BLaER1 (cell line): ENCODE data around the gene KLHDC10.

ENCODE experiments used
- H3K27ac ChIP-seq: shearing (Covaris generic); formaldehyde crosslinking; 2 replicates; pipeline ENCODE4 v1.8.1; 2022
- H3K27me3 ChIP-seq: shearing (Covaris generic); formaldehyde crosslinking; 2 replicates; pipeline ENCODE4 v1.8.1; 2022
- H3K36me3 ChIP-seq: shearing (Covaris generic); formaldehyde crosslinking; 2 replicates; pipeline ENCODE4 v1.8.1; 2022
- H3K4me1 ChIP-seq: shearing (Covaris generic); formaldehyde crosslinking; 2 replicates; pipeline ENCODE4 v1.8.1; 2022
- H3K4me2 ChIP-seq: shearing (Covaris generic); formaldehyde crosslinking; 2 replicates; pipeline ENCODE4 v1.8.1; 2022
- H3K4me3 ChIP-seq: shearing (Covaris generic); formaldehyde crosslinking; 2 replicates; pipeline ENCODE4 v1.8.1; 2022
- H3K9ac ChIP-seq: shearing (Covaris generic); formaldehyde crosslinking; 2 replicates; pipeline ENCODE4 v1.8.1; 2022
- H3K9me3 ChIP-seq: shearing (Covaris generic); formaldehyde crosslinking; 2 replicates; pipeline ENCODE4 v1.8.1; 2022
- H4K20me1 ChIP-seq: shearing (Covaris generic); formaldehyde crosslinking; 2 replicates; pipeline ENCODE4 v1.8.1; 2022
- Cebpa-rat ChIP-seq: shearing (Covaris generic); IDR thresholded peaks from 2 replicates; pipeline ENCODE4 v1.8.1; 2022

The KLHDC10 gene, protein sequence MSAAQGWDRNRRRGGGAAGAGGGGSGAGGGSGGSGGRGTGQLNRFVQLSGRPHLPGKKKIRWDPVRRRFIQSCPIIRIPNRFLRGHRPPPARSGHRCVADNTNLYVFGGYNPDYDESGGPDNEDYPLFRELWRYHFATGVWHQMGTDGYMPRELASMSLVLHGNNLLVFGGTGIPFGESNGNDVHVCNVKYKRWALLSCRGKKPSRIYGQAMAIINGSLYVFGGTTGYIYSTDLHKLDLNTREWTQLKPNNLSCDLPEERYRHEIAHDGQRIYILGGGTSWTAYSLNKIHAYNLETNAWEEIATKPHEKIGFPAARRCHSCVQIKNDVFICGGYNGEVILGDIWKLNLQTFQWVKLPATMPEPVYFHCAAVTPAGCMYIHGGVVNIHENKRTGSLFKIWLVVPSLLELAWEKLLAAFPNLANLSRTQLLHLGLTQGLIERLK

DNA sequence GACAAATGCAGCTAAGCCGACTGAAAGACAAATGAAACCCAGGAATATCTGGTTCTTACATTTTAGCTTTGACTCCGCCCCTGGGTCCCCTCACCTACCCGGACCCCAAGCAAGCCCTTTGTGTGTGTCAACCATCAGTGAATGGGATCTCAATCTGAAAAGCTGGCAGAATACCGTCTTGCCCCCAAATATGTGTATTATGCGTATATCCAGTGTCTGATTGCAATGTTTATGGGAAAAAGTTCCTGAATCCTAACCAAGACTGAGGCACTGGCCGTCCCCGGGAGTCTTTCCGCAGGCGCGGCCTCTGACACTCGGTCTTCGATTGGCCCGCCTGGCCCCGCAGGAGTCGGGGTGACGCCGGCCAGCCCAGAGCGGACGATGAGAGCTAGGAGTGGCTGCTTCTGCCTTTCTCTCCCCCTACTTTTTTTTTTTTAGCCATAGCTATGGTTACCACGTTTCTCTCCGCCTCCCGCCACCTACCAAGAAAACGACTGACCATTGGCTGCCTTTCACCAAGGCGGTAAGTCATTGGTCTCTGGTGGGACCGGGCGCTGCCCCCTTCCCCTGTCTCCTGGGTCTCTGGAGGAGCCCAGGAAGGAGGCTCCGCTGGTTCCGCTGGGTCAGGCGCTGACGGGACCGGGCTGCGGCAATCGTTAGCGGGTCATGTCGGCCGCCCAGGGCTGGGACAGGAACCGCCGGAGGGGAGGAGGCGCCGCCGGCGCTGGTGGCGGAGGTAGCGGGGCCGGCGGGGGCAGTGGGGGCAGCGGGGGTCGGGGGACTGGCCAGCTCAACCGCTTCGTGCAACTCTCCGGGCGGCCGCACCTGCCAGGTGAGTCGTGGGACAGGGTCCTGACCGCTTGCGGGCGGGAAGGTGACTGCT, at the start of gene KLHDC10:
TSS of gene KLHDC10 (plus strand) at position 557 of the 883 bp plus-strand sequence. CDS start at position 667, 110 bp downstream.
- Histone ChIP-seq H3K9ac (peak within 1 kb of the TSS; percentile 88), H3K4me2 (peak within 1 kb of the TSS; percentile 95), H3K4me1 (peaks cover 23% of the 10 kb centered on the region), H4K20me1 (peaks cover 44% of the 10 kb centered on the region), H3K4me3 (peak within 1 kb of the TSS; percentile 91), H3K27ac (peak within 1 kb of the TSS; percentile 72), H3K9me3 (no peaks in the 10 kb centered on the region), H3K36me3 (peaks cover 15% of the 10 kb centered on the region), H3K27me3 (no peaks in the 10 kb centered on the region)
- no peak for TF ChIP-seq Cebpa-rat

DNA sequence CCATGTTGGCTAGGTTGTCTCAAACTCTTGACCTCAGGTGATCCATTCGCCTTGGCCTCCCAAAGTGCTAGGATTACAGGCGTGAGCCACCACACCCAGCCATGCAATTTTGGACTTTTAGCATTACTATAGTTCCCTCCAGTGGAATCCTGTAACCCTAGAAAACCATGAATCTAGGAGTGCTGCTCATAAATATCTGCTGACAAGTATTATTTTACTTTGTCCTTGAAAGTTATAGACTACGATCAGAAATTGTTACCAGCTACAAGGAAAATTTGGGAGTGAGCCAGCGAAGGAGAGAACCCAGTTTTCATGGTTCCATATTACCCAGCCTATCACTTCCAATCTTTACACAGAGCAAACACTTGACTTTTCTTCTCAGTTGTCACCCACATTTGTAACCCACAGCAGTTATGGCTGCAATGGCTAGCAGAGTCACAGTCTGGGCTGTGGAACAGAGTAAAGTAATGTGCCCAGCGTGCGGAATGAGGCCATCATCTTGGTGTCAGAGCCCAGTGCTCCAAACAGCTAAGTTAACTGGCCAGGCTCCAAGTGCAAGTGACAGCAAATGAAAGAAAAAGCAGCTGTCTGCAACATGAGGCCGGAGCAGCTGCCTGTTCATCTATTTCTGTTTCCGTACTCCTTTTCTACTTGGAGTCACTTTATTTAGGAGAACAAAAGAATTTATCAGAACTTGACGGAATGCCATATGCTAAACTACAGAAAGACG, 49.1 kb upstream of the KLHDC10 start:
- Histone ChIP-seq H3K4me2 (no peak overlapping the region), H3K27me3 (no peaks in the 10 kb centered on the region), H3K9me3 (no peaks in the 10 kb centered on the region), H3K27ac (no peak overlapping the region), H3K4me3 (no peak overlapping the region), H3K36me3 (peaks cover 99% of the 10 kb centered on the region), H3K9ac (no peak overlapping the region), H4K20me1 (no peaks in the 10 kb centered on the region), H3K4me1 (peaks cover 12% of the 10 kb centered on the region)
- no peak for TF ChIP-seq Cebpa-rat

DNA sequence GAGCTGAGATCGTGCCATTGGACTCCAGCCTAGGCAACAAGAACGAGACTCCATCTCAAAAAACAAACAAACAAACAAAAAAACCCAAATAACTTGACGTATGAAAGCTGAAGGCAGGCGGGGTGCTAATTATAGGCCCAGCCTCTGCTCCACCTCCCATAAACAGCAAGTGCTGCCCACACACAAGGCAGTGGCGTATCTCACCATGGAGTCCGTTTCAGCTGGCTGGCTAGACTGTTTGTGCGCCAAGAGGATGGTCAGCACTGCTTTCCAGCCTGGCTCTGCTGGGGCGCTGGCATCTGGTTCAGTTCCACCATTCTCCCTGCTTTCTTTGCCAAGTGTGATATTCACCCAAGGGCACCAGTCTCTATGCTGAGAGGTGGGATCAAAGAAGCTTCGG, 48.2 kb upstream of the KLHDC10 start:
- H3K27ac ChIP-seq: no peak overlapping the region
- H3K36me3 ChIP-seq: peaks cover 99% of the 10 kb centered on the region
- no peak overlapping the region for H3K9ac ChIP-seq
- TF ChIP-seq Cebpa-rat: no peak
- no peak overlapping the region for H3K4me2 ChIP-seq
- no peaks in the 10 kb centered on the region for H3K27me3 ChIP-seq
- H3K9me3 ChIP-seq: no peaks in the 10 kb centered on the region
- peaks cover 14% of the 10 kb centered on the region for H3K4me1 ChIP-seq
- no peak overlapping the region for H3K4me3 ChIP-seq
- H4K20me1 ChIP-seq: no peaks in the 10 kb centered on the region

DNA sequence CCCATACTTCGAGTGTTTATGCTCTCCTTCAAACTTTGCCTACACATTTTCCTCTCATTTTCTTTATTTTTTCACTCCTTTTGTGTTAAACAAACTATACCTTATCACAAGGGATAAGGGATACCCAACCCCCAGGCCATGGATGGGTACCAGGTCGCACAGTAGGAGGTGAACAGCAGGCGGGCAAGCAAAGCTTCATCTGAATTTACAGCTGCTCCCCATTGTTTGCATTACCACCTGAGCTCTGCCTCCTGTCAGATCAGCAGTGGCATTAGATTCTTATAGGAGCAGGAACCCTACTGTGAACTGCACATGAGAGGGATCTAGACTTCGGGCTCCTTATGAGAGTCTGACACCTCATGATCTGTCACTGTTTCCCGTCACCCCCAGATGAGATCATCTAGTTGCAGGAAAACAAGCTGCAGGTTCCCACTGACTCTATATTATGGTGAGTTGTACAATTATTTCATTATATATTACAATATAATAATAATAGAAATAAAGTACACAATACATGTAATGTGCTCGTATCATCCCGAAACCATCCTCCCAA, 47.6 kb upstream of the KLHDC10 start:
- no peak overlapping the region for H3K9ac ChIP-seq
- H3K27me3 ChIP-seq: no peaks in the 10 kb centered on the region
- H3K36me3 ChIP-seq: peaks cover 99% of the 10 kb centered on the region
- no peaks in the 10 kb centered on the region for H3K9me3 ChIP-seq
- no peak overlapping the region for H3K4me3 ChIP-seq
- TF ChIP-seq Cebpa-rat: no peak
- H3K4me2 ChIP-seq: no peak overlapping the region
- no peak overlapping the region for H3K27ac ChIP-seq
- H3K4me1 ChIP-seq: peaks cover 14% of the 10 kb centered on the region
- H4K20me1 ChIP-seq: no peaks in the 10 kb centered on the region

DNA sequence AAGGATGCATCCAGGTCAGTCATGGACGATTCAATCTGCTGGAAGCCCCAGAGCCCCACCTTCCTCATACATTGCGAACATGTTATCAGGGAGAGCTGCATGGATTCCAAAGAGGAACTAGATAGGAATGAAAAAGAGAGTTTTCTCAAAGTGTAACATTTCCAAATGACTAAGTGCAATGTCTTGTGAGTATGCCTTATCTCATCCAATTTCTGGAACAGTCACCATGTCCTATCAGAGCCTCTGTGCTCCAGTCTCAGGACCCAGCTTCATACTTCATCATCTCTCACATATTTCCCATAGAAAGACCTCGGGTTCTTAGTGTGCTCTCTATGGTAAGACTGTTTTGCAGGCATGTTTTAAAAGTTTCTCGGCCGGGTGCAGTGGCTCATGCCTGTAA, 45.9 kb upstream of the KLHDC10 start:
- Histone ChIP-seq H4K20me1 (no peaks in the 10 kb centered on the region), H3K27ac (no peak overlapping the region), H3K4me1 (peaks cover 14% of the 10 kb centered on the region), H3K9ac (no peak overlapping the region), H3K36me3 (peaks cover 99% of the 10 kb centered on the region), H3K4me3 (no peak overlapping the region), H3K27me3 (no peaks in the 10 kb centered on the region), H3K4me2 (no peak overlapping the region), H3K9me3 (no peaks in the 10 kb centered on the region)
- no peak for TF ChIP-seq Cebpa-rat

DNA sequence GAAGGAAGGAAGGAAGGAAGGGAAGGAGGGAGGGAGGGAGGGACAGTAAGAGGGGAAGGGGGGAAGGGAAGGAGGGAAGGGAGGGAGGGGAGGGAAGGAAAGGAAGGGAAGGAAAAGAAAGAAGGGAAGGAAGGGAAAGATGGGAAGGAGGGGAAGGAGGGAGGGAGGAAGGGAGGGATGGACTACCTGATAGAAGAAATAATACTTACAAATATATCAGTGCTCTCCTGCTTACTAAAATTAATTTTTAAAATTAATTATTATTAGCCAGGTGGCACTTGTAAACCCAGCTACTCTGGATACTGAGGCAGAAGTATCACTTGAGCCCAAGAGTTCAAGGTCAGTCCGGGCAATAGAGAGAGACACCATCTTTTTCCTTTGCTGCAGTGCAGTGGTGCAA, 37.6 kb upstream of the KLHDC10 start:
- no peak for TF ChIP-seq Cebpa-rat
- H3K4me1 ChIP-seq: no peaks in the 10 kb centered on the region
- H3K27me3 ChIP-seq: no peaks in the 10 kb centered on the region
- no peaks in the 10 kb centered on the region for H3K9me3 ChIP-seq
- H3K27ac ChIP-seq: no peak overlapping the region
- H3K4me2 ChIP-seq: no peak overlapping the region
- peaks cover 94% of the 10 kb centered on the region for H3K36me3 ChIP-seq
- no peak overlapping the region for H3K4me3 ChIP-seq
- no peaks in the 10 kb centered on the region for H4K20me1 ChIP-seq
- H3K9ac ChIP-seq: no peak overlapping the region

DNA sequence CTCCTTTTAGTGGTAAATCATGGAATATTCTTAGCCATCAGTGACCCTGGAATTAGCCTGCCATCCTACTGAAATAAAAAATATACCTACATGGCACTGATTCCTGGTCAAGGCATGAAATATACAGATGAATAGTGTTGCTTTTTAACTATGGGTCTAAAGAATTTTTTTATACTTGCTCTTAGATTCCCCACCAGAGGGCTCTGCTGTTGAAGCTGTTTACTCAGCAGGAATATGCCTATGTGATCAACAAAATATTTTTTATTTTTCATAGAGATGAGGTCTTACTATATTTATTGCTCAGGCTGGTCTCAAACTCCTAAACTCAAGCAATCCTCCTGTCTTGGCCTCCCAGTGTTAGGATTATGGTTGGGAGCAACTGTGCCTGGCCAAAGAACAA, 32.6 kb upstream of the KLHDC10 start:
- Histone ChIP-seq H3K27me3 (no peaks in the 10 kb centered on the region), H3K9me3 (no peaks in the 10 kb centered on the region), H3K4me3 (no peak overlapping the region), H3K27ac (no peak overlapping the region), H3K36me3 (peaks cover 93% of the 10 kb centered on the region), H4K20me1 (no peaks in the 10 kb centered on the region), H3K4me2 (no peak overlapping the region), H3K9ac (no peak overlapping the region), H3K4me1 (no peaks in the 10 kb centered on the region)
- TF ChIP-seq Cebpa-rat: no peak

DNA sequence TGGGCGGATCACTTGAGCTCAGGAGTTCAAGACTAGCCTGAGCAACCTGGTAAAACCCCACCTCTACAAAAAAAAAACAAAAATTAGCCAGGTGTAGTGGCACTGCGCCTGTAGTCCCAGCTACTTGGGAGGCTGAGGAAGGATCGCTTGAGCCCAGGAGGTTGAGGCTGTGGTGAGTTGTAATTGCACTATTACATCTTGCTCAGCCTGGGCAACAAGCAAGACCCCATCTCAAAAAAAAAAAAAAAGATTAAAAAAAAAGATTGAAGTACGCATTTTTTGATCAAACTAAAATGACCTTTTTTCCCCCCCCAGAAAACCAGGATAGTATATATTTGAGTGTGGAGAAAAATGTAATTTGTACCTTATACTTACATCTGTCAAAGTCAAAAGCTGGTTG, 29.8 kb upstream of the KLHDC10 start:
- Histone ChIP-seq H3K9me3 (no peaks in the 10 kb centered on the region), H3K27me3 (no peaks in the 10 kb centered on the region), H3K36me3 (peaks cover 93% of the 10 kb centered on the region), H3K4me1 (no peaks in the 10 kb centered on the region), H3K4me3 (no peak overlapping the region), H3K27ac (no peak overlapping the region), H4K20me1 (peaks cover 10% of the 10 kb centered on the region; the same call in 1 of the 2 replicates), H3K4me2 (no peak overlapping the region), H3K9ac (no peak overlapping the region)
- no peak for TF ChIP-seq Cebpa-rat

DNA sequence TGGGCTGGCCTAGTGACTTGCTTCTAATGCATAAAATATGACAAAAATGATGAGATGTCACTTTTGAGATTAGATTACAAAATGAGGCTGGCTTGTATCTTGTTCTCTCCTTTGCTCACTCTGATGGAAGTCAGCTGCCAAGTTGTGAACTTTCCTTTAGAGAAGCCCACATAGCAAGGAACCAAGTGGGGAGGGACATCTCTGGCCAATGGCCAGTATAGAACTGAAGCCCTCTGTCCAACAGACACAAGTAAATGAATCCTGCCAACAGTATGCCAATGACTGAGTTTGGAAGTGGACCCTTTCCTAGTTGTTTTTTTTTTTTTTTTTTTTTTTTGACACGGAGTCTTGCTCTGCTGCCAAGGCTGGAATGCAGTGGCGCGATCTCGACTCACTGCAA, 22.5 kb upstream of the KLHDC10 start:
- H3K9ac ChIP-seq: no peak overlapping the region
- no peaks in the 10 kb centered on the region for H3K9me3 ChIP-seq
- no peak overlapping the region for H3K4me3 ChIP-seq
- peaks cover 57% of the 10 kb centered on the region for H3K36me3 ChIP-seq
- TF ChIP-seq Cebpa-rat: no peak
- H3K4me1 ChIP-seq: peaks cover 15% of the 10 kb centered on the region
- H3K4me2 ChIP-seq: no peak overlapping the region
- H3K27me3 ChIP-seq: no peaks in the 10 kb centered on the region
- no peak overlapping the region for H3K27ac ChIP-seq
- H4K20me1 ChIP-seq: peaks cover 10% of the 10 kb centered on the region; the same call in 1 of the 2 replicates
